HepG2 (cell line): ENCODE results near the gene PPDPF.
A peak's percentile ranks its signal among the peaks of the same experiment; 100 is the strongest.

Source experiments
- CREM ChIP-seq, 2 experiments: sonication (generic) in 1 of 2; formaldehyde crosslinking in 1 of 2; IDR thresholded peaks; 2 replicates each; pipeline versions ENCODE4 v1.4.0 to v1.6.1; 2016 to 2020; ENCODE audit warnings: antibody characterized with exemption in 1 of 2, mild to moderate bottlenecking in 1 of 2, missing genetic modification reagents in 1 of 2
- CTCF ChIP-seq: sonication (generic); formaldehyde crosslinking; IDR thresholded peaks from 2 replicates; pipeline ENCODE4 v1.5.0; 2020; ENCODE audit warnings: mild to moderate bottlenecking, missing genetic modification reagents, moderate library complexity
- DNMT1 ChIP-seq: sonication (generic); formaldehyde crosslinking; IDR thresholded peaks from 2 replicates; pipeline ENCODE4 v1.5.1; 2020; ENCODE audit warnings: mild to moderate bottlenecking, missing genetic modification reagents
- EZH2 ChIP-seq: conservative IDR thresholded peaks from 2 replicates; pipeline ENCODE4 v1.6.1; 2012; ENCODE audit warnings: mild to moderate bottlenecking, low read depth, low read length, moderate library complexity
- MAX ChIP-seq: IDR thresholded peaks from 2 replicates; pipeline ENCODE4 v1.6.1; 2012; ENCODE audit warnings: inconsistent platforms
- MLXIP ChIP-seq: sonication (generic); formaldehyde crosslinking; IDR thresholded peaks from 2 replicates; pipeline ENCODE4 v1.9.0; 2021; ENCODE audit warnings: missing genetic modification reagents, borderline replicate concordance
- MZF1 ChIP-seq: sonication (generic); formaldehyde crosslinking; IDR thresholded peaks from 2 replicates; pipeline ENCODE4 v1.8.1; 2023; ENCODE audit warnings: mild to moderate bottlenecking, missing genetic modification reagents, borderline replicate concordance
- PHF20 ChIP-seq: sonication (generic); formaldehyde crosslinking; IDR thresholded peaks from 2 replicates; pipeline ENCODE4 v1.5.0; 2020; ENCODE audit warnings: mild to moderate bottlenecking, missing genetic modification reagents
- POLR2A ChIP-seq, 2 experiments: IDR thresholded peaks; 2 replicates each; pipeline ENCODE4 v1.6.1; 2011; ENCODE audit warnings: low read depth in 2 of 2, low read length in 2 of 2, mild to moderate bottlenecking in 1 of 2, moderate library complexity in 1 of 2; ENCODE audit not compliant: insufficient read depth in 1 of 2
- TBL1XR1 ChIP-seq: fragments of 150-350 bp; IDR thresholded peaks from 2 replicates; pipeline ENCODE4 v1.6.1; 2014; ENCODE audit warnings: borderline replicate concordance, low read length; ENCODE audit not compliant: partially characterized antibody
- TCF7L2 ChIP-seq: IDR thresholded peaks from 2 replicates; pipeline ENCODE4 v1.6.1; 2011; ENCODE audit warnings: mild to moderate bottlenecking, low read depth, low read length, moderate library complexity

- TF ChIP-seq MAX (no peak), PHF20 (CRISPR knock-in tag) (no peak; the same call in 1 of the 2 replicates), CREM (IDR thresholded peaks at IDR 0.05) (no peak), CREM (CRISPR knock-in tag; IDR thresholded peaks at IDR 0.05) (no peak), DNMT1 (0 out of 2 replicates have a peak, but pooled peaks have one; percentile 10), MLXIP (no peak), TBL1XR1 (no peak), MZF1 (CRISPR knock-in tag) (no peak), CTCF (CRISPR knock-in tag) (no peak), TCF7L2 (no peak), POLR2A (IDR thresholded peaks at IDR 0.05; ENCODE audit: insufficient read depth in 1 of 2, low read depth in 2 of 2, low read length in 2 of 2) (no peak), EZH2 (no peak; the same call in 1 of the 2 replicates)
These were observed 13.9 kb downstream of the PPDPF start for GRCh38 chr20:63534427-63534830.
